CD14-positive monocyte (primary cell): ENCODE results near the gene SLC5A12. TPM values are rescaled to one million over a fixed set of nuclear protein-coding genes. Genes with fewer than 3 reads are reported as not detected.

ENCODE experiments used
- DNase-seq, 3 donors: peaks; one replicate each; pipeline ENCODE4 v3.0.0-alpha.2; 2011 to 2022
- H2AFZ ChIP-seq: 2 replicates; pipeline ENCODE4 v1.6.0; 2012; ENCODE audit warnings: mild to moderate bottlenecking, low read depth, low read length, inconsistent platforms; ENCODE audit not compliant: insufficient read depth, poor library complexity, severe bottlenecking
- H3K27ac ChIP-seq, 2 donors: 1 replicate in 1 of 2; 2 replicates in 1 of 2; pipeline ENCODE4 v1.5.1; 2012 to 2013; ENCODE audit warnings: low read length in 2 of 2, control low read depth in 1 of 2, inconsistent platforms in 1 of 2, low read depth in 1 of 2, mild to moderate bottlenecking in 1 of 2
- H3K27me3 ChIP-seq, 2 donors: one replicate each; pipeline versions ENCODE4 v1.6.0 to v1.6.1; 2011 to 2013; ENCODE audit warnings: low read length in 2 of 2; ENCODE audit not compliant: control insufficient read depth in 2 of 2, insufficient read depth in 2 of 2
- H3K36me3 ChIP-seq, 2 donors: replicated peaks in 1 of 2; 1 replicate in 1 of 2; 2 replicates in 1 of 2; pipeline versions ENCODE4 v1.5.1 to v1.6.1; 2012 to 2013; ENCODE audit warnings: low read length in 2 of 2, control low read depth in 1 of 2, inconsistent platforms in 1 of 2, mild to moderate bottlenecking in 1 of 2; ENCODE audit not compliant: insufficient read depth in 2 of 2, control insufficient read depth in 1 of 2
- H3K4me1 ChIP-seq, 2 donors: 1 replicate in 1 of 2; 2 replicates in 1 of 2; pipeline versions ENCODE4 v1.5.1 to v1.6.1; 2012 to 2013; ENCODE audit warnings: low read length in 2 of 2, control low read depth in 1 of 2, inconsistent platforms in 1 of 2, mild to moderate bottlenecking in 1 of 2, moderate library complexity in 1 of 2; ENCODE audit not compliant: insufficient read depth in 2 of 2, control insufficient read depth in 1 of 2
- H3K4me2 ChIP-seq: replicated peaks from 2 replicates; pipeline ENCODE3; 2012; ENCODE audit warnings: low read length, moderate library complexity, mild to moderate bottlenecking; ENCODE audit not compliant: poor library complexity, severe bottlenecking; ENCODE audit errors: extremely low read depth
- H3K4me3 ChIP-seq, 3 experiments: fragments of 200-600 bp in 1 of 3; sonication (generic) in 1 of 3; replicated peaks in 1 of 3; 1 replicate in 2 of 3; 2 replicates in 1 of 3; pipeline ENCODE4 v1.5.1; 2011 to 2013; ENCODE audit warnings: low read length in 3 of 3, mild to moderate bottlenecking in 3 of 3, control low read depth in 2 of 3, low read depth in 2 of 3, inconsistent platforms in 1 of 3, moderate library complexity in 1 of 3
- H3K79me2 ChIP-seq: 2 replicates; pipeline ENCODE4 v1.6.0; 2012; ENCODE audit warnings: mild to moderate bottlenecking, control low read depth, inconsistent platforms, low read length, moderate library complexity; ENCODE audit not compliant: insufficient read depth
- H3K9ac ChIP-seq: 2 replicates; pipeline ENCODE4 v1.6.0; 2017; ENCODE audit warnings: low read length, mild to moderate bottlenecking; ENCODE audit not compliant: insufficient read depth, poor library complexity, severe bottlenecking
- H3K9me3 ChIP-seq, 2 donors: replicated peaks in 1 of 2; 1 replicate in 1 of 2; 2 replicates in 1 of 2; pipeline versions ENCODE4 v1.5.1 to v1.6.1; 2012 to 2013; ENCODE audit warnings: low read length in 2 of 2, control low read depth in 1 of 2; ENCODE audit not compliant: control insufficient read depth in 1 of 2, insufficient read depth in 1 of 2
- H4K20me1 ChIP-seq: 2 replicates; pipeline ENCODE4 v1.6.0; 2012; ENCODE audit warnings: mild to moderate bottlenecking, low read length, control low read depth, moderate library complexity; ENCODE audit not compliant: insufficient read depth
- H3K27ac Mint-ChIP-seq, 7 donors: one replicate each; pipeline ENCODE4 v1.8.0; 2020; ENCODE audit warnings: mild to moderate bottlenecking in 7 of 7, mixed read lengths in 7 of 7, moderate library complexity in 6 of 7, inconsistent platforms in 2 of 7
- H3K27me3 Mint-ChIP-seq, 3 donors: one replicate each; pipeline ENCODE4 v1.8.0; 2021 to 2022; ENCODE audit warnings: low read depth in 3 of 3, mild to moderate bottlenecking in 3 of 3, mixed read lengths in 3 of 3, moderate library complexity in 3 of 3, inconsistent platforms in 1 of 3
- H3K36me3 Mint-ChIP-seq, 2 donors: one replicate each; pipeline ENCODE4 v1.8.0; 2020; ENCODE audit warnings: mixed read lengths in 2 of 2, inconsistent platforms in 1 of 2, mild to moderate bottlenecking in 1 of 2
- H3K4me1 Mint-ChIP-seq: one replicate; pipeline ENCODE4 v1.8.0; 2020; ENCODE audit warnings: mild to moderate bottlenecking, mixed read lengths
- H3K4me3 Mint-ChIP-seq, 2 donors: one replicate each; pipeline ENCODE4 v1.8.0; 2020; ENCODE audit warnings: mild to moderate bottlenecking in 2 of 2, mixed read lengths in 2 of 2, moderate library complexity in 1 of 2
- H3K9me3 Mint-ChIP-seq, 7 donors: one replicate each; pipeline ENCODE4 v1.8.0; 2020 to 2022; ENCODE audit warnings: mixed read lengths in 7 of 7, mild to moderate bottlenecking in 6 of 7, moderate library complexity in 6 of 7, inconsistent platforms in 2 of 7
- WGBS: methylation state at CpG from one replicate; pipeline ENCODE4 v1.1.5; 2013; ENCODE audit warnings: missing lambda C conversion rate; ENCODE audit not compliant: insufficient coverage; 5-methylcytosine and 5-hydroxymethylcytosine counted together
- intact Hi-C, 2 donors: fragments of 100-400 bp; cut with micrococcal nuclease; formaldehyde crosslinking; loops; one replicate each; pipeline versions ENCODE4 v1.15.0 to v1.15.1; 2023
- polyA plus RNA-seq, 3 donors: library from polyadenylated mRNA; depleted of rRNA in 1 of 3; unstranded in 2 of 3; stranded (reverse) in 1 of 3; fragments of 300-500 nt in 2 of 3; fragments of >200 nt in 1 of 3; fragmentation: Illumina TruSeq in 2 of 3; gene quantifications; 1 replicate in 2 of 3; 2 replicates in 1 of 3; pipeline ENCODE4 v1.2.3, GENCODE V29; 2012 to 2021
- TF ChIP-seq, protein P1 (sequence below): fragments of 200-600 bp; IDR thresholded peaks from one replicate; pipeline ENCODE4 v1.8.0; 2022; ENCODE audit warnings: antibody characterized with exemption, mild to moderate bottlenecking

SLC5A12 gene
- polyA plus RNA-seq, 3 donors: not detected

DNA sequence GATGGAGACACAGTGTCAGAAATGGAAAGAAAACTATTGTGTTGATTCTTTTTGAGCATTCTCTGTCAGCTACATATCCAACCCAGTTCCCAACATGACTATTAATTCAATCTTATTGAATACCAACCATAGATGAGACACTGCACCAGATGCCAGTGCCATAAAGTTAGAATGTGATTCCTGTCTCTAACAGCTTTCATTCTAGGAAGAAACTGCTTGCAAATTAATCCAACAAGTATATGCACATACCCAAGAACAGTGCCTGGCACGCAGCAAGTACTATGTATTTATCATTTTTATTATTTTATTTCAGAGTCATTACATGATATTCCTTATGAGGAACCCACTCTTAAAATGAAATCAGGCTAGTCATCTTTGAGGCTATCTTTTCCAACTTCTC, 34.5 kb downstream of the SLC5A12 start:
- TF ChIP-seq, protein P1, sequence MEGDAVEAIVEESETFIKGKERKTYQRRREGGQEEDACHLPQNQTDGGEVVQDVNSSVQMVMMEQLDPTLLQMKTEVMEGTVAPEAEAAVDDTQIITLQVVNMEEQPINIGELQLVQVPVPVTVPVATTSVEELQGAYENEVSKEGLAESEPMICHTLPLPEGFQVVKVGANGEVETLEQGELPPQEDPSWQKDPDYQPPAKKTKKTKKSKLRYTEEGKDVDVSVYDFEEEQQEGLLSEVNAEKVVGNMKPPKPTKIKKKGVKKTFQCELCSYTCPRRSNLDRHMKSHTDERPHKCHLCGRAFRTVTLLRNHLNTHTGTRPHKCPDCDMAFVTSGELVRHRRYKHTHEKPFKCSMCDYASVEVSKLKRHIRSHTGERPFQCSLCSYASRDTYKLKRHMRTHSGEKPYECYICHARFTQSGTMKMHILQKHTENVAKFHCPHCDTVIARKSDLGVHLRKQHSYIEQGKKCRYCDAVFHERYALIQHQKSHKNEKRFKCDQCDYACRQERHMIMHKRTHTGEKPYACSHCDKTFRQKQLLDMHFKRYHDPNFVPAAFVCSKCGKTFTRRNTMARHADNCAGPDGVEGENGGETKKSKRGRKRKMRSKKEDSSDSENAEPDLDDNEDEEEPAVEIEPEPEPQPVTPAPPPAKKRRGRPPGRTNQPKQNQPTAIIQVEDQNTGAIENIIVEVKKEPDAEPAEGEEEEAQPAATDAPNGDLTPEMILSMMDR: no peak
- H3K36me3 ChIP-seq: no peaks in the 10 kb centered on the region
- WGBS: no CpG with 5 or more reads among the region's 1 CpG
- no peak for DNase-seq
- no peaks in the 10 kb centered on the region for H3K4me1 Mint-ChIP-seq
- H3K9ac ChIP-seq: no peak overlapping the region
- H3K4me2 ChIP-seq: no peak overlapping the region
- intact Hi-C loops: no loop called here
- no peak overlapping the region for H3K4me3 ChIP-seq
- no peak overlapping the region for H3K27ac Mint-ChIP-seq
- no peaks in the 10 kb centered on the region for H3K27me3 Mint-ChIP-seq
- H4K20me1 ChIP-seq: no peaks in the 10 kb centered on the region
- no peak overlapping the region for H3K27ac ChIP-seq
- no peak overlapping the region for H3K4me3 Mint-ChIP-seq
- no peaks in the 10 kb centered on the region for H3K79me2 ChIP-seq
- H2AFZ ChIP-seq: no peak overlapping the region
- H3K27me3 ChIP-seq: no peaks in the 10 kb centered on the region
- H3K4me1 ChIP-seq: no peaks in the 10 kb centered on the region
- no peaks in the 10 kb centered on the region for H3K36me3 Mint-ChIP-seq
- peaks cover 0 to 2% (median 1%) of the 10 kb centered on the region in 7 donors for H3K9me3 Mint-ChIP-seq
- no peaks in the 10 kb centered on the region for H3K9me3 ChIP-seq

DNA sequence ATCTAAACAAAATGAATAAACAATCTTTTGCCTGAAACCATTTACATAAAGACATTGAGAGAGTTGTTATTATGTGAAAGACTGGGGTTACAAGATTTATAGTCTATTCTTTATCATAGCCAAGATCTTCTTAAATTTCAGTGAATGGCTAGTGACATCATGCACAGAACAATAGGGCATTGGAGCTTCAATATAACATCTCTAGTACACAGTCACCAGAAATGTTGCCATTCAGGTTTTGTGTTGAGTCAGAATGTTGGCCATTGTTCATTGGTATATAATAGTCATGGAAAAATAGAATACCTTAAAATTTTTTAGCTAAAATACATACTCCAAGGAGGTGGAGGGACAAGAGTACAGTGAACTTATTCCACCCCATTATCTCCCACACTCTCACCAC, 44.3 kb downstream of the SLC5A12 start:
- H3K79me2 ChIP-seq: no peaks in the 10 kb centered on the region
- H3K4me1 ChIP-seq: no peaks in the 10 kb centered on the region
- H3K27ac ChIP-seq: no peak overlapping the region
- no peaks in the 10 kb centered on the region for H3K36me3 ChIP-seq
- no peaks in the 10 kb centered on the region for H3K4me1 Mint-ChIP-seq
- no peaks in the 10 kb centered on the region for H3K9me3 Mint-ChIP-seq
- no peak overlapping the region for H3K4me3 Mint-ChIP-seq
- H2AFZ ChIP-seq: no peak overlapping the region
- TF ChIP-seq, protein P1: no peak
- no peak overlapping the region for H3K9ac ChIP-seq
- no peak overlapping the region for H3K27ac Mint-ChIP-seq
- no peaks in the 10 kb centered on the region for H4K20me1 ChIP-seq
- no peak for DNase-seq
- no peak overlapping the region for H3K4me3 ChIP-seq
- H3K27me3 Mint-ChIP-seq: no peaks in the 10 kb centered on the region
- no peaks in the 10 kb centered on the region for H3K9me3 ChIP-seq
- no peaks in the 10 kb centered on the region for H3K27me3 ChIP-seq
- no peak overlapping the region for H3K4me2 ChIP-seq
- H3K36me3 Mint-ChIP-seq: no peaks in the 10 kb centered on the region
- intact Hi-C loops: no loop called here
